UCSD-AML1 (cell line): ENCODE measurements around the gene TTC27.
"Not testable (repeated sequence)": the region's sequence is repeated elsewhere in the genome, so short reads cannot be mapped to it uniquely, and the experiment has no call there.

Experiments
- DNase-seq: peaks from one replicate; lab custom pipeline; 2025; ENCODE audit not compliant: unreplicated experiment; lab: John Stamatoyannopoulos, UW

TTC27 gene

GRCh38 chr2:32752952-32753351, 125.1 kb downstream of the TTC27 start:
- DNase-seq, result no peak

- DNase-seq, result not testable (repeated sequence)
Measured at GRCh38 chr2:32754676-32755075, 126.8 kb downstream of the TTC27 start.

GRCh38 chr2:32755666-32756065, 127.8 kb downstream of the TTC27 start:
- DNase-seq, result no peak

GRCh38 chr2:32756074-32756727, 128.4 kb downstream of the TTC27 start:
- no peak for DNase-seq

GRCh38 chr2:32758232-32758631, 130.4 kb downstream of the TTC27 start:
- DNase-seq, result no peak

- no peak for DNase-seq
Measured at GRCh38 chr2:32760628-32761027, 132.8 kb downstream of the TTC27 start.

GRCh38 chr2:32768387-32769174, 140.7 kb downstream of the TTC27 start:
- no peak for DNase-seq

- DNase-seq, result no peak
Measured at GRCh38 chr2:32770360-32770759, 142.5 kb downstream of the TTC27 start.

GRCh38 chr2:32772638-32773447, 145.0 kb downstream of the TTC27 start:
- DNase-seq, result no peak

- no peak for DNase-seq
Measured at GRCh38 chr2:32773448-32773808, 145.6 kb downstream of the TTC27 start.

- no peak for DNase-seq
Measured at GRCh38 chr2:32775954-32776353, 148.1 kb downstream of the TTC27 start.

- DNase-seq, result no peak
Measured at GRCh38 chr2:32777714-32778113, 149.9 kb downstream of the TTC27 start.

GRCh38 chr2:32780961-32781360, 153.1 kb downstream of the TTC27 start:
- DNase-seq, result no peak

- DNase-seq, result no peak
Measured at GRCh38 chr2:32783469-32783868, 155.6 kb downstream of the TTC27 start.

- DNase-seq, result no peak
Measured at GRCh38 chr2:32783933-32784332, 156.1 kb downstream of the TTC27 start.

GRCh38 chr2:32787207-32787606, 159.4 kb downstream of the TTC27 start:
- no peak for DNase-seq

GRCh38 chr2:32788114-32788513, 160.3 kb downstream of the TTC27 start:
- no peak for DNase-seq

GRCh38 chr2:32792416-32792815, 164.6 kb downstream of the TTC27 start:
- DNase-seq, result no peak

- no peak for DNase-seq
Measured at GRCh38 chr2:32798829-32799228, 171.0 kb downstream of the TTC27 start.

GRCh38 chr2:32801741-32802140, 173.9 kb downstream of the TTC27 start:
- no peak for DNase-seq

- DNase-seq, result no peak
Measured at GRCh38 chr2:32802877-32803276, 175.0 kb downstream of the TTC27 start.

GRCh38 chr2:32804205-32804604, 176.4 kb downstream of the TTC27 start:
- DNase-seq, result no peak
